Astrocyte (in vitro differentiated cells and primary cell): ENCODE results near the gene FAM3B.

Experiments used
- CTCF ChIP-seq: IDR thresholded peaks from 2 replicates; pipeline ENCODE4 v1.5.1; 2011; ENCODE audit warnings: low read depth, mild to moderate bottlenecking, inconsistent platforms, low read length, moderate library complexity; ENCODE audit not compliant: insufficient read depth
- EZH2 ChIP-seq: IDR thresholded peaks from 2 replicates; pipeline ENCODE4 v1.6.1; 2012; ENCODE audit warnings: mild to moderate bottlenecking, low read length, inconsistent platforms; ENCODE audit not compliant: insufficient read depth

DNA sequence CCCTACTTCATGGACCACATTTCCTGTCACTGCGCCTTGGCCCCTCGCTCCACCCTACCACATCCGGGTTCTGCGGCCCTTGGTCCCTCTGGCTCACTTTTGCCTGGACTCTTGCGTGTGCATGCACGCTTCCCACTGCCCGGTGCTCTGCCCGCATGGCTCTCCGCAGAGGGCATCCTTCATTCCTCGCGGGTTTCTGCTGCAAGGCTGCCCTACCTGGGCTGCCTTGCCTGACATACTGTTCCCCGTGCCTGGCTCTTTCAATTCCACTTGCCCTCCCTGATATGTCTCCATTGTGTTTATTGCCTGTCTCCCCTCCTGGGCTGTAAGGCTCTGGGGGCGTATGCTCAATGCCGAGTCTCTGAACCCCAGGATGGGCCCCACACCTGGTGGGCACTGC, 71.7 kb downstream of the FAM3B start:
- TF ChIP-seq CTCF (no peak), EZH2 (no peak)
